Testis (tissue), 3 donors: ENCODE measurements around the gene DTD2. TPM values are rescaled to one million over a fixed set of nuclear protein-coding genes. Genes with fewer than 3 reads are reported as not detected.

Source experiments
- DNase-seq: peaks from one replicate; pipeline ENCODE4 v3.0.0-alpha.2; 2019
- H3K27ac ChIP-seq, 2 donors: fragments of 200-600 bp; sonication (generic); one replicate each; pipeline ENCODE4 v1.5.1; 2019
- H3K27me3 ChIP-seq: fragments of 200-600 bp; sonication (generic); one replicate; pipeline ENCODE4 v1.5.1; 2019
- H3K36me3 ChIP-seq: fragments of 200-600 bp; sonication (generic); one replicate; pipeline ENCODE4 v1.5.1; 2017; ENCODE audit warnings: low read depth; ENCODE audit errors: missing control alignments
- H3K4me1 ChIP-seq: fragments of 200-600 bp; sonication (generic); one replicate; pipeline ENCODE4 v1.5.1; 2019
- H3K4me3 ChIP-seq, 2 donors: fragments of 200-600 bp; sonication (generic); one replicate each; pipeline ENCODE4 v1.5.1; 2017 to 2019
- H3K9me3 ChIP-seq: fragments of 200-600 bp; sonication (generic); one replicate; pipeline ENCODE4 v1.5.1; 2017
- CTCF ChIP-seq, 3 experiments: fragments of 450-650 bp in 2 of 3; fragments of 200-600 bp in 1 of 3; sonication (generic) in 1 of 3; IDR thresholded peaks; one replicate each; pipeline ENCODE4 v1.5.1; 2016 to 2019; ENCODE audit warnings: antibody characterized with exemption in 3 of 3, mild to moderate bottlenecking in 2 of 3, moderate library complexity in 1 of 3
- POLR2A ChIP-seq: fragments of 450-650 bp; IDR thresholded peaks from one replicate; pipeline ENCODE4 v1.6.1; 2017; ENCODE audit warnings: antibody characterized with exemption, mild to moderate bottlenecking, moderate library complexity
- WGBS, 2 donors: methylation state at CpG; one replicate each; pipeline ENCODE4 v1.1.5; 2018; 5-methylcytosine and 5-hydroxymethylcytosine counted together
- intact Hi-C: fragments of 100-400 bp; cut with DNase I; formaldehyde crosslinking; loops from one replicate; pipeline ENCODE4 v1.15.1; 2023; ENCODE audit warnings: low total_unique reads
- polyA plus RNA-seq: library from polyadenylated mRNA; stranded (reverse); fragments of 350-450 nt; fragmentation: Illumina TruSeq; extraction: RNeasy Lipid Tissue Mini Kit (QIAGEN cat#74804); gene quantifications from one replicate; pipeline ENCODE4 v1.2.3, GENCODE V29; 2014; ENCODE audit warnings: low read depth, low replicate concordance; ENCODE audit not compliant: insufficient read depth
- total RNA-seq, 2 donors: library from RNA; depleted of rRNA; stranded (reverse); fragments of >200 nt; gene quantifications; one replicate each; pipeline ENCODE4 v1.2.3, GENCODE V29; 2016

Gene DTD2
- total and polyA plus RNA-seq, 3 donors from 2014 or later = 16.5 to 64.9 (median 56.7) TPM

DNA sequence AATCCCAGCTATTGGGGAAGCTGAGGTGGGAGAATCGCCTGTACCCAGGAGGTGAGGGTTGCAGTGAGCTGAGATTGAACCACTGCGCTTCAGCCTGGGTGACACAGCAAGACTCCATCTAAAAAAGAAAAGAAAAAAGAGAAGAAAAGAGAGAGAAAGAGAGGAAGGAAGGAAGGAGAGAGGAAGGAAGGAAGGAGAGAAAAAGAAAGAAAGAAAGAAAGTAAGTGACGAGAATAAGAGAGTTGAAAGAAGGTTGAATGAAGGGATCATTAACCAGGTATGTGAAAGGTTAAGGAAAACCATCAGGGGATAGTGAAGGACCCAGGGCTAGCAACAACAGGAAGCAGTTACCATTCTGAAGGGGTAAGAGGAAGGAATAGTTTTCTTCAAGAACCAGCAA lies 4.2 kb upstream of the DTD2 start:
- intact Hi-C loops = no loop called here
- WGBS, 2 donors = 90 to 96% methylated on average over 3 of the region's 3 CpGs
- H3K4me3 ChIP-seq = no peak overlapping the region
- H3K27me3 ChIP-seq = no peaks in the 10 kb centered on the region
- H3K27ac ChIP-seq = no peak overlapping the region
- DNase-seq = no peak
- no peaks in the 10 kb centered on the region for H3K36me3 ChIP-seq
- H3K4me1 ChIP-seq = peaks cover 7% of the 10 kb centered on the region
- no peaks in the 10 kb centered on the region for H3K9me3 ChIP-seq
- TF ChIP-seq CTCF (IDR thresholded peaks at IDR 0.05) = no peak
- TF ChIP-seq POLR2A = no peak

GRCh38 chr14:31457665-31458659 lies 656 bp upstream of the DTD2 start:
- Histone ChIP-seq H3K27me3 (no peaks in the 10 kb centered on the region), H3K4me1 (peaks cover 7% of the 10 kb centered on the region), H3K27ac (peak overlapping the region in 1 of 2 donors; percentile 88), H3K36me3 (no peaks in the 10 kb centered on the region), H3K9me3 (no peaks in the 10 kb centered on the region), H3K4me3 (peak overlapping the region; percentile 83 to 91)
- no peak for DNase-seq
- intact Hi-C loops = no loop called here
- WGBS, 2 donors = 45 to 48% methylated on average over 11 of the region's 11 CpGs
- TF ChIP-seq POLR2A (no peak), CTCF (IDR thresholded peaks at IDR 0.05) (no peak)

GRCh38 chr14:31449971-31450610 lies 7.2 kb downstream of the DTD2 start:
- H3K27ac ChIP-seq = no peak overlapping the region
- no peaks in the 10 kb centered on the region for H3K4me1 ChIP-seq
- intact Hi-C loops = no loop called here
- H3K4me3 ChIP-seq = no peak overlapping the region
- DNase-seq = no peak
- H3K36me3 ChIP-seq = peaks cover 2% of the 10 kb centered on the region
- H3K27me3 ChIP-seq = no peaks in the 10 kb centered on the region
- TF ChIP-seq CTCF (IDR thresholded peaks at IDR 0.05) (peak; percentile 34 to 58 (median 49)), POLR2A (no peak)
- H3K9me3 ChIP-seq = no peaks in the 10 kb centered on the region
- 29 to 45% methylated on average over 2 of the region's 2 CpGs for WGBS, 2 donors

DNA sequence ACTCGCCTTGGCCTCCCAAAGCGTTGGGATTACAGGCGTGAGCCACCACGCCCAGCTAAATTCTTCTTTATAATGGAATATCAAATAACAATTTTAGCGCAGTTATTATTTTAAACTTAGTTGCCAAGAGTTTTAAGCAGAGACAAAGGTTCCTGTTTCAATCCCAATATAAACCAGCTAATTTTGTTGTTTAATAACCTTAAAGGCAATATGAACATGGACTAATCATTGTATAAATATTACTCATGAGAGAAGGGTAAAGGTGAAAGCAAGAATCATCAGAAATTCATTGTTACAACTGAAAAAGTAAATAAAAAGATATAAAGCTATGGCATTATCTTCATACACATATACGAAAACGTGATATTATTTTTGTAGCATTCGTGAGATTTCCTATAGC lies 8.2 kb downstream of the DTD2 start:
- intact Hi-C loops = no loop called here
- TF ChIP-seq POLR2A (no peak), CTCF (IDR thresholded peaks at IDR 0.05) (no peak)
- Histone ChIP-seq H3K4me1 (no peaks in the 10 kb centered on the region), H3K4me3 (no peak overlapping the region), H3K36me3 (peaks cover 2% of the 10 kb centered on the region), H3K9me3 (no peaks in the 10 kb centered on the region), H3K27ac (no peak overlapping the region), H3K27me3 (no peaks in the 10 kb centered on the region)
- WGBS, 2 donors = 84 to 86% methylated on average over 8 of the region's 8 CpGs
- DNase-seq = no peak
